Erythroblast (primary cell): ENCODE measurements around the gene ORM2.

Experiments used
- DNase-seq, 2 experiments: peaks; one replicate each; lab custom pipeline; 2025; lab: John Stamatoyannopoulos, UW
- GATA1 ChIP-seq: IDR thresholded peaks from 2 replicates; pipeline ENCODE4 v1.6.1; 2011; ENCODE audit warnings: low read depth, mild to moderate bottlenecking, control low read depth, low read length, moderate library complexity
- POLR2A ChIP-seq: IDR thresholded peaks from 2 replicates; pipeline ENCODE4 v1.6.1; 2011; ENCODE audit warnings: mild to moderate bottlenecking, low read length

The ORM2 gene

GRCh38 chr9:114288193-114289091 lies 41.2 kb upstream of the ORM2 start:
- DNase-seq: no peak
- TF ChIP-seq GATA1: no peak
- no peak for TF ChIP-seq POLR2A

- TF ChIP-seq POLR2A (no peak), GATA1 (no peak)
- no peak for DNase-seq
These were observed 40.6 kb upstream of the ORM2 start for GRCh38 chr9:114289106-114289505.

GRCh38 chr9:114289571-114290481 lies 39.8 kb upstream of the ORM2 start:
- TF ChIP-seq GATA1 (no peak), POLR2A (no peak)
- no peak for DNase-seq

GRCh38 chr9:114290561-114290986 lies 39.1 kb upstream of the ORM2 start:
- DNase-seq: no peak

GRCh38 chr9:114291064-114291474 lies 38.6 kb upstream of the ORM2 start:
- DNase-seq: peak; percentile 51 to 78
- no peak for TF ChIP-seq GATA1
- no peak for TF ChIP-seq POLR2A

More at GRCh38 chr9:114290561-114290986, 39.1 kb upstream of the ORM2 start:
- TF ChIP-seq GATA1: no peak
- no peak for TF ChIP-seq POLR2A

GRCh38 chr9:114291886-114292590 lies 37.6 kb upstream of the ORM2 start:
- no peak for TF ChIP-seq GATA1
- DNase-seq: no peak

GRCh38 chr9:114294664-114295063 lies 35.0 kb upstream of the ORM2 start:
- DNase-seq: no peak
- TF ChIP-seq GATA1 (no peak), POLR2A (no peak)

GRCh38 chr9:114296338-114296737 lies 33.3 kb upstream of the ORM2 start:
- no peak for TF ChIP-seq POLR2A
- no peak for TF ChIP-seq GATA1

GRCh38 chr9:114299286-114300152 lies 30.1 kb upstream of the ORM2 start:
- no peak for DNase-seq

More at GRCh38 chr9:114296338-114296737, 33.3 kb upstream of the ORM2 start:
- no peak for DNase-seq

GRCh38 chr9:114300153-114300845 lies 29.4 kb upstream of the ORM2 start:
- DNase-seq: no peak
- TF ChIP-seq POLR2A (no peak), GATA1 (no peak)

More at GRCh38 chr9:114299286-114300152, 30.1 kb upstream of the ORM2 start:
- no peak for TF ChIP-seq GATA1
- no peak for TF ChIP-seq POLR2A

GRCh38 chr9:114300846-114301797 lies 28.5 kb upstream of the ORM2 start:
- TF ChIP-seq POLR2A (no peak), GATA1 (no peak)
- no peak for DNase-seq
